ENCODE results near the gene CHMP4B.

DNA sequence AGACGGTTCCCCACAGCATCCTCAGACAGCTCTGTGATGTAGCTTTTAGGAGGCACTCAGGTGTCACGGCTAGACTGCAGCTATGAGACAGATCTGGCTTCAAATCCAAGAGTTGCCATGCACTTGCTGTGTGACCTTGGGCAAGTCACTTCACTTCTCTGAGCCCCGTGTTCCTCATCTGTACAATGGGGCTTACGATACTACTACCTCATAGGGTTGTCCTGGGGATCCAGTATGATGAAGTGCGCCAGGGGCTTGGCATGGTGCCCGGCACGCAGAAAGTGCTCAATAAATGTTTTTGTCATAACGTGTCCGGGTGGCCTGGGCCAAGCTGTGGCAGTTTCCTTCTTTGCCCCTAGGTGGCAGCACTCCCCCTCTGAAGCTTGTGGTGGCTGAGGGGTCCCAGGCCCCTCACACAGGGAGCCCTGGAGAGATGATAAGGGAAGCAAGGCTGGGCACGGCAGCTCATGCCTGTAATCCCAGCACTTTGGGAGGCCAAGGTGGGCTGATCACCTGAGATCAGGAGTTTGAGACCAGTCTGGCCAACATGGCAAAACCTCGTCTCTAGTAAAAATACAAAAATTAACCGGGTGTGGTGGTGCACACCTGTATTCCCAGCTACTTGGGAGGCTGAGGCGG is 19.1 kb upstream of the CHMP4B start:
- no peak for TF ChIP-seq POLR2AphosphoS5 (IDR thresholded peaks at IDR 0.05; ENCODE audit: low read depth, low read length)
- TF ChIP-seq, protein P1, sequence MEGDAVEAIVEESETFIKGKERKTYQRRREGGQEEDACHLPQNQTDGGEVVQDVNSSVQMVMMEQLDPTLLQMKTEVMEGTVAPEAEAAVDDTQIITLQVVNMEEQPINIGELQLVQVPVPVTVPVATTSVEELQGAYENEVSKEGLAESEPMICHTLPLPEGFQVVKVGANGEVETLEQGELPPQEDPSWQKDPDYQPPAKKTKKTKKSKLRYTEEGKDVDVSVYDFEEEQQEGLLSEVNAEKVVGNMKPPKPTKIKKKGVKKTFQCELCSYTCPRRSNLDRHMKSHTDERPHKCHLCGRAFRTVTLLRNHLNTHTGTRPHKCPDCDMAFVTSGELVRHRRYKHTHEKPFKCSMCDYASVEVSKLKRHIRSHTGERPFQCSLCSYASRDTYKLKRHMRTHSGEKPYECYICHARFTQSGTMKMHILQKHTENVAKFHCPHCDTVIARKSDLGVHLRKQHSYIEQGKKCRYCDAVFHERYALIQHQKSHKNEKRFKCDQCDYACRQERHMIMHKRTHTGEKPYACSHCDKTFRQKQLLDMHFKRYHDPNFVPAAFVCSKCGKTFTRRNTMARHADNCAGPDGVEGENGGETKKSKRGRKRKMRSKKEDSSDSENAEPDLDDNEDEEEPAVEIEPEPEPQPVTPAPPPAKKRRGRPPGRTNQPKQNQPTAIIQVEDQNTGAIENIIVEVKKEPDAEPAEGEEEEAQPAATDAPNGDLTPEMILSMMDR (IDR thresholded peaks at IDR 0.05), result peak; percentile 93
- TF ChIP-seq SIN3A (IDR thresholded peaks at IDR 0.05; ENCODE audit: borderline replicate concordance, insufficient read depth, low read depth, low read length), result no peak
